Measurements from ENCODE around the gene GAS7.

GRCh38 chr17:10001306-10001873, 197.0 kb downstream of the GAS7 start:
- no peak for TF ChIP-seq ZNF114 (CRISPR knock-in tag; IDR thresholded peaks at IDR 0.05)
- TF ChIP-seq POLR2AphosphoS5 (IDR thresholded peaks at IDR 0.05; ENCODE audit: low read depth) = no peak
- TF ChIP-seq, protein P1, sequence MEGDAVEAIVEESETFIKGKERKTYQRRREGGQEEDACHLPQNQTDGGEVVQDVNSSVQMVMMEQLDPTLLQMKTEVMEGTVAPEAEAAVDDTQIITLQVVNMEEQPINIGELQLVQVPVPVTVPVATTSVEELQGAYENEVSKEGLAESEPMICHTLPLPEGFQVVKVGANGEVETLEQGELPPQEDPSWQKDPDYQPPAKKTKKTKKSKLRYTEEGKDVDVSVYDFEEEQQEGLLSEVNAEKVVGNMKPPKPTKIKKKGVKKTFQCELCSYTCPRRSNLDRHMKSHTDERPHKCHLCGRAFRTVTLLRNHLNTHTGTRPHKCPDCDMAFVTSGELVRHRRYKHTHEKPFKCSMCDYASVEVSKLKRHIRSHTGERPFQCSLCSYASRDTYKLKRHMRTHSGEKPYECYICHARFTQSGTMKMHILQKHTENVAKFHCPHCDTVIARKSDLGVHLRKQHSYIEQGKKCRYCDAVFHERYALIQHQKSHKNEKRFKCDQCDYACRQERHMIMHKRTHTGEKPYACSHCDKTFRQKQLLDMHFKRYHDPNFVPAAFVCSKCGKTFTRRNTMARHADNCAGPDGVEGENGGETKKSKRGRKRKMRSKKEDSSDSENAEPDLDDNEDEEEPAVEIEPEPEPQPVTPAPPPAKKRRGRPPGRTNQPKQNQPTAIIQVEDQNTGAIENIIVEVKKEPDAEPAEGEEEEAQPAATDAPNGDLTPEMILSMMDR (conservative IDR thresholded peaks at IDR 0.05; ENCODE audit: low read depth in 2 of 2) = no peak
- no peak for TF ChIP-seq JUNB (IDR thresholded peaks at IDR 0.05; ENCODE audit: unreplicated experiment)
- TF ChIP-seq ZNF331 (CRISPR knock-in tag; IDR thresholded peaks at IDR 0.05; ENCODE audit: low read depth) = no peak
- TF ChIP-seq EZH2phosphoT487 (IDR thresholded peaks at IDR 0.05; ENCODE audit: unreplicated experiment) = no peak
- TF ChIP-seq EZH2 (IDR thresholded peaks at IDR 0.05; ENCODE audit: low read depth, unreplicated experiment) = no peak
- TF ChIP-seq REST (IDR thresholded peaks at IDR 0.05; ENCODE audit: unreplicated experiment) = no peak
- no peak for TF ChIP-seq ETS1 (IDR thresholded peaks at IDR 0.05)
- TF ChIP-seq ZNF462 (CRISPR knock-in tag; IDR thresholded peaks at IDR 0.05) = no peak
- no peak for TF ChIP-seq CREB1 (CRISPR knock-in tag; IDR thresholded peaks at IDR 0.05; ENCODE audit: low read depth)
- TF ChIP-seq STAT1 (IDR thresholded peaks at IDR 0.05; ENCODE audit: unreplicated experiment) = no peak
- TF ChIP-seq NANOG (IDR thresholded peaks at IDR 0.05; ENCODE audit: borderline replicate concordance) = no peak
